WTC11 (cell line): ENCODE results near the gene CAMK2B. TPM values are rescaled to one million over a fixed set of nuclear protein-coding genes. Genes with fewer than 3 reads are reported as not detected.
A peak's percentile ranks its signal among the peaks of the same experiment; 100 is the strongest.

Experiments used
- ATAC-seq: fragments of 200-7000 bp; cut with Tn5 transposase; 2 replicates; pipeline ENCODE4 v1.10.0; 2021; ENCODE audit warnings: mild to moderate bottlenecking, moderate library complexity
- CTCF ChIA-PET: fragments of 300-600 bp; sonication (Branson Sonifier 250); formaldehyde crosslinking; loops from one replicate; lab custom pipeline; 2021; ENCODE audit warnings: antibody characterized with exemption; lab: Charles Lee
- POLR2A ChIA-PET: fragments of 350-600 bp; sonication (Branson Sonifier 250); formaldehyde crosslinking; loops from one replicate; lab custom pipeline; 2021; ENCODE audit warnings: antibody characterized with exemption; lab: Charles Lee
- DNase-seq: peaks from one replicate; pipeline ENCODE4 v3.0.0; 2021; ENCODE audit warnings: low spot score
- H3K27ac Mint-ChIP-seq: 2 replicates; pipeline ENCODE4 v1.8.0; 2021; ENCODE audit warnings: mixed read lengths
- H3K27me3 Mint-ChIP-seq: 2 replicates; pipeline ENCODE4 v1.8.0; 2021; ENCODE audit warnings: low read depth, mild to moderate bottlenecking, moderate library complexity, mixed read lengths
- H3K36me3 Mint-ChIP-seq: 2 replicates; pipeline ENCODE4 v1.8.0; 2021; ENCODE audit warnings: mixed read lengths
- H3K4me1 Mint-ChIP-seq: 2 replicates; pipeline ENCODE4 v1.8.0; 2022; ENCODE audit warnings: mixed read lengths
- H3K4me3 Mint-ChIP-seq: 2 replicates; pipeline ENCODE4 v1.8.0; 2021; ENCODE audit warnings: mild to moderate bottlenecking, moderate library complexity, mixed read lengths
- H3K9me3 Mint-ChIP-seq: 2 replicates; pipeline ENCODE4 v1.8.0; 2021; ENCODE audit warnings: mixed read lengths
- AFF4 ChIP-seq: sonication (generic); formaldehyde crosslinking; IDR thresholded peaks from 2 replicates; pipeline ENCODE4 v1.8.1; 2023; ENCODE audit warnings: mild to moderate bottlenecking, missing genetic modification reagents, borderline replicate concordance
- ATF6 ChIP-seq: sonication (generic); formaldehyde crosslinking; IDR thresholded peaks from 2 replicates; pipeline ENCODE4 v1.8.1; 2023; ENCODE audit warnings: mild to moderate bottlenecking, missing genetic modification reagents
- CBFB ChIP-seq: sonication (generic); formaldehyde crosslinking; IDR thresholded peaks from 2 replicates; pipeline ENCODE4 v1.8.1; 2022; ENCODE audit warnings: mild to moderate bottlenecking, low read depth, missing genetic modification reagents
- E2F5 ChIP-seq: sonication (generic); formaldehyde crosslinking; IDR thresholded peaks from 2 replicates; pipeline ENCODE4 v1.8.1; 2022; ENCODE audit warnings: mild to moderate bottlenecking, moderate library complexity, missing genetic modification reagents
- GABPB1 ChIP-seq: sonication (generic); formaldehyde crosslinking; IDR thresholded peaks from 2 replicates; pipeline ENCODE4 v1.8.1; 2023; ENCODE audit warnings: mild to moderate bottlenecking, missing genetic modification reagents
- GRHL2 ChIP-seq: fragments of 250-450 bp; sonication (Bioruptor Pico); IDR thresholded peaks from 2 replicates; pipeline ENCODE4 v1.8.0; 2022; ENCODE audit warnings: mild to moderate bottlenecking, moderate library complexity; ENCODE audit not compliant: insufficient replicate concordance, severe bottlenecking
- IRF2 ChIP-seq: sonication (generic); formaldehyde crosslinking; IDR thresholded peaks from 2 replicates; pipeline ENCODE4 v1.8.0; 2022; ENCODE audit warnings: low read depth, missing genetic modification reagents, borderline replicate concordance
- MLX ChIP-seq: sonication (generic); formaldehyde crosslinking; IDR thresholded peaks from 2 replicates; pipeline ENCODE4 v1.8.1; 2023; ENCODE audit warnings: mild to moderate bottlenecking, missing genetic modification reagents, moderate library complexity
- MXD4 ChIP-seq: fragments of 250-450 bp; sonication (Bioruptor Pico); IDR thresholded peaks from 2 replicates; pipeline ENCODE4 v1.8.0; 2021; ENCODE audit warnings: mild to moderate bottlenecking, moderate library complexity, borderline replicate concordance
- NFATC4 ChIP-seq: fragments of 250-450 bp; sonication (Bioruptor Pico); IDR thresholded peaks from 2 replicates; pipeline ENCODE4 v1.9.0; 2021; ENCODE audit warnings: mild to moderate bottlenecking
- NR2C2 ChIP-seq: sonication (generic); formaldehyde crosslinking; IDR thresholded peaks from 2 replicates; pipeline ENCODE4 v1.8.0; 2022; ENCODE audit warnings: mild to moderate bottlenecking, missing genetic modification reagents
- PREB ChIP-seq: sonication (generic); formaldehyde crosslinking; IDR thresholded peaks from 2 replicates; pipeline ENCODE4 v1.8.1; 2022; ENCODE audit warnings: mild to moderate bottlenecking, missing genetic modification reagents, moderate library complexity, borderline replicate concordance
- PRRX2 ChIP-seq: fragments of 250-450 bp; sonication (Bioruptor Pico); IDR thresholded peaks from 2 replicates; pipeline ENCODE4 v1.8.0; 2021; ENCODE audit warnings: mild to moderate bottlenecking
- RELA ChIP-seq: sonication (generic); formaldehyde crosslinking; IDR thresholded peaks from 2 replicates; pipeline ENCODE4 v1.8.1; 2022; ENCODE audit warnings: missing genetic modification reagents, mild to moderate bottlenecking, borderline replicate concordance
- SMAD4 ChIP-seq: sonication (generic); formaldehyde crosslinking; IDR thresholded peaks from 2 replicates; pipeline ENCODE4 v1.8.0; 2022; ENCODE audit warnings: mild to moderate bottlenecking, missing genetic modification reagents
- SOX15 ChIP-seq: fragments of 250-450 bp; sonication (Bioruptor Pico); IDR thresholded peaks from 2 replicates; pipeline ENCODE4 v1.9.0; 2021; ENCODE audit warnings: mild to moderate bottlenecking
- TCF7 ChIP-seq: sonication (generic); formaldehyde crosslinking; IDR thresholded peaks from 2 replicates; pipeline ENCODE4 v1.8.0; 2022; ENCODE audit warnings: mild to moderate bottlenecking, low read depth, missing genetic modification reagents, moderate library complexity
- TEAD1 ChIP-seq: sonication (generic); formaldehyde crosslinking; IDR thresholded peaks from 2 replicates; pipeline ENCODE4 v1.8.0; 2022; ENCODE audit warnings: mild to moderate bottlenecking, missing genetic modification reagents
- USF2 ChIP-seq: sonication (generic); formaldehyde crosslinking; IDR thresholded peaks from 2 replicates; pipeline ENCODE4 v1.8.1; 2023; ENCODE audit warnings: mild to moderate bottlenecking, missing genetic modification reagents, moderate library complexity
- ZNF317 ChIP-seq: sonication (generic); formaldehyde crosslinking; IDR thresholded peaks from 2 replicates; pipeline ENCODE4 v1.8.1; 2023; ENCODE audit warnings: low read depth, mild to moderate bottlenecking, moderate library complexity, missing genetic modification reagents, borderline replicate concordance
- ZNF423 ChIP-seq: fragments of 250-450 bp; sonication (Bioruptor Pico); IDR thresholded peaks from 2 replicates; pipeline ENCODE4 v2.1.2; 2022; ENCODE audit warnings: mild to moderate bottlenecking, moderate library complexity
- total RNA-seq: library from RNA; stranded (reverse); gene quantifications from 3 replicates; pipeline ENCODE4 v1.2.3, GENCODE V29; 2021

The CAMK2B gene
- total RNA-seq, 1 experiment from 2014 or later, result 0.44 TPM

GRCh38 chr7:44288811-44289340 is 36.5 kb downstream of the CAMK2B start:
- Mint-ChIP-seq H3K4me1 (peaks cover 4% of the 10 kb centered on the region; the same call in 1 of the 2 replicates), H3K4me3 (no peak overlapping the region), H3K27ac (no peak overlapping the region), H3K36me3 (no peaks in the 10 kb centered on the region), H3K9me3 (no peaks in the 10 kb centered on the region), H3K27me3 (no peaks in the 10 kb centered on the region)
- DNase-seq (peak; percentile 11), ATAC-seq (no peak)
- ChIA-PET POLR2A (no interaction called here), CTCF (interaction anchor here (1.1 to 2.4 kb wide), 2 partner anchors 45 to 48 kb away, joined by 3 to 9 read pairs; no protein-coding TSS in a partner anchor)
- TF ChIP-seq PREB (no peak), CBFB (CRISPR knock-in tag) (no peak), ZNF317 (CRISPR knock-in tag) (no peak), TEAD1 (CRISPR knock-in tag) (no peak), RELA (CRISPR knock-in tag) (no peak), SMAD4 (no peak), GRHL2 (CRISPR knock-in tag) (no peak), ATF6 (CRISPR knock-in tag) (no peak), NFATC4 (CRISPR knock-in tag) (no peak)

- H3K36me3 Mint-ChIP-seq, result no peaks in the 10 kb centered on the region
- no peaks in the 10 kb centered on the region for H3K27me3 Mint-ChIP-seq
- no peak overlapping the region for H3K4me3 Mint-ChIP-seq
- no peak for DNase-seq
- CTCF ChIA-PET, result no interaction called here
- ATAC-seq, result no peak
- no peaks in the 10 kb centered on the region for H3K9me3 Mint-ChIP-seq
- POLR2A ChIA-PET, result no interaction called here
- H3K4me1 Mint-ChIP-seq, result no peaks in the 10 kb centered on the region
- no peak for TF ChIP-seq PRRX2 (CRISPR knock-in tag)
- TF ChIP-seq SMAD4, result no peak
- no peak for TF ChIP-seq AFF4 (CRISPR knock-in tag)
- TF ChIP-seq ZNF423 (CRISPR knock-in tag), result no peak
- TF ChIP-seq TEAD1 (CRISPR knock-in tag), result no peak
- TF ChIP-seq, all 79 proteins: peak for 0
- no peak overlapping the region for H3K27ac Mint-ChIP-seq
Measured at GRCh38 chr7:44288381-44288685, 37.1 kb downstream of the CAMK2B start.

GRCh38 chr7:44287488-44288380 is 37.7 kb downstream of the CAMK2B start:
- Mint-ChIP-seq H3K4me3 (no peak overlapping the region), H3K27me3 (no peaks in the 10 kb centered on the region), H3K4me1 (no peaks in the 10 kb centered on the region), H3K36me3 (no peaks in the 10 kb centered on the region), H3K9me3 (no peaks in the 10 kb centered on the region), H3K27ac (no peak overlapping the region)
- peak; percentile 7 for DNase-seq
- POLR2A ChIA-PET, result no interaction called here
- CTCF ChIA-PET, result no interaction called here
- no peak for ATAC-seq
- TF ChIP-seq SOX15 (CRISPR knock-in tag), result no peak
- no peak for TF ChIP-seq TCF7 (CRISPR knock-in tag)
- TF ChIP-seq MXD4 (CRISPR knock-in tag), result no peak
- no peak for TF ChIP-seq E2F5 (CRISPR knock-in tag)
- TF ChIP-seq GABPB1 (CRISPR knock-in tag), result no peak
- no peak for TF ChIP-seq NR2C2 (CRISPR knock-in tag)
- TF ChIP-seq USF2, result no peak
- no peak for TF ChIP-seq IRF2 (CRISPR knock-in tag)
- TF ChIP-seq CBFB (CRISPR knock-in tag), result no peak
- TF ChIP-seq MLX, result no peak
